Erythroblast (primary cell): ENCODE results near the gene MIA2.

Experiments
- GATA1 ChIP-seq: IDR thresholded peaks from 2 replicates; pipeline ENCODE4 v1.6.1; 2011; ENCODE audit warnings: low read depth, mild to moderate bottlenecking, control low read depth, low read length, moderate library complexity
- POLR2A ChIP-seq: IDR thresholded peaks from 2 replicates; pipeline ENCODE4 v1.6.1; 2011; ENCODE audit warnings: mild to moderate bottlenecking, low read length

- TF ChIP-seq POLR2A = no peak
- no peak for TF ChIP-seq GATA1
These were observed 105.3 kb downstream of the MIA2 start for GRCh38 chr14:39339003-39339402.
